Right ventricle myocardium superior (tissue), 1 donor: ENCODE results near the gene CLCN5. TPM values are rescaled to one million over a fixed set of nuclear protein-coding genes. Genes with fewer than 3 reads are reported as not detected.

ENCODE experiments used
- ATAC-seq: fragments of 200-7000 bp; cut with Tn5 transposase; one replicate; pipeline ENCODE4 v1.9.1; 2020; ENCODE audit warnings: mild to moderate bottlenecking; ENCODE audit not compliant: poor library complexity
- DNase-seq: peaks from one replicate; pipeline ENCODE4 v3.0.0-alpha.2; 2020
- intact Hi-C: fragments of 100-400 bp; cut with DNase I; formaldehyde crosslinking; loops from one replicate; pipeline ENCODE4 v1.11.2; 2022
- microRNA-seq: library from miRNA; unstranded; fragments of <30 nt; microRNA quantifications from one replicate; pipeline ENCODE4 v1.2.0, GENCODE V29; 2020
- total RNA-seq: library from RNA; stranded (reverse); fragmentation: NEBNext Ultra II Directional; extraction: Animal tissue kit (Norgen Biotek cat#: 25700); gene quantifications from one replicate; pipeline ENCODE4 v1.2.1, GENCODE V29; 2021
- donor health status: DM: no; HTN: yes; CAD: no; lungs with severe emphysema.

The CLCN5 gene
- total RNA-seq, 1 donor from 2014 or later: 1.2 TPM

DNA sequence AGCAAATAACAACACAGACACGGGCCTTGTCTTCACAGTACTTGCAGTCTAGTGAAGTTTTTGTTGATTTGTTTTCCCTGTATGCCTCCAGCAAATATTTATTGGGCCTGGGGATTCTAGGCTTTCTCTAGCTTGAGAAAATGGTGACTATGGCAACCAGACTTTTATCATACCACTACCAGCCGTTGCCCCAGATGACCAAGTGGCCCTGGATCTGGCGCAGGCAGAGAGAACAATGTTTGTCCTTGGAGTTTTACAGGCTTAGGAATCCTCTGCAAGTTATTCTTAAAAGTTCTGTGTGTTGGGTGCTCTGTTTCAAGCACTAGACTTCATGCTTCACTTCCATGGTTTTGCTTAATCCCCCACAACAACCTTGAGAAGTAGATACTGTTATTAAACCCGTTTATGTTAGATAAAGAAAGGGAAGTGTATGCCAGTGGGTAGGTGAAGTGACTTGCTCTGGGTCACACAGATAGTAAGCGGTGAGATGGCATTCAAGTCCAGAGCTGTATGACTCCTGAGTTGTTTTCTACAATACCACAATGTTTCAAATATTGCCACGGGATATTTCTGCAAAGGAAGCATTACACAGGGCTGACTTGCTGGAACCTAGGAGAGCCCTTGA lies 183.8 kb downstream of the CLCN5 start:
- DNase-seq (no peak), ATAC-seq (no peak)
- intact Hi-C loops: no loop called here

DNA sequence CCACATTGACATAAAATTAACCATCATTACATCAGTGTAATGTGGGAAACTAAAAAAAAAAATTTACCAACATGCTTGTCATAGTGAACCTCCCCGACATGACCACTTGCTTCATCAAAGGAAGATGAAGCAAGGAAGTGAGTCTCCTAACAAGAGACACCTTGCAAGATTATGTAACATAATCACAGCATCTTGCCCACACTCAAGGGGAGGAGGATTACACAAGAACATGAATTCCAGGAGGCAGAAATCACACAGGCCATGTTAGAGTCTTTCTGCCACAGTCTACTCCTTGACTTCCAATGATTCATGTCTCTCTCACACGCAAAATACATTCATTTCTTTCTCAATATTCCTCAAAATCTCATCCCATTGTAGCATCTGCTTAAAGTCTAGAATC lies 185.1 kb downstream of the CLCN5 start:
- intact Hi-C loops: no loop called here
- DNase-seq: no peak
- no peak for ATAC-seq

DNA sequence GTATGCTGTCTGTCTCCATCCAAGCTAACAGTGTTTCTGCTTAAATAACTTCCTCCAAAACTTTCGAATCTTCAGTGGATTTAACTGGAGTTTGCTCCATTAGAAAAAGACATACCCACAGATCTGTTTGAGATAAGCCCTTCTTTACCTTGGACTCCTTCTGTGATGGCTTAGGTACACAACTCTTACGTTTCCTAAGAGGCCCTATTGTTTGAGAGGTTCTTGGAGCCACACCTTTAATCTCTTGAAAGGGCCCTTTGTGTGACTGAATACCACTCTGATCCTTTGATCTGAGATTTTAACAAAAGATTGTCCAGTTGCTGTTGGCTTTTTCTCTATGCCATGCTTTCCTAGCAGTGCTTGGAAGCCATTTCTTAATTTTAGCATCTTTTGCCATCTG lies 185.9 kb downstream of the CLCN5 start:
- intact Hi-C loops: no loop called here
- ATAC-seq (no peak), DNase-seq (no peak)

DNA sequence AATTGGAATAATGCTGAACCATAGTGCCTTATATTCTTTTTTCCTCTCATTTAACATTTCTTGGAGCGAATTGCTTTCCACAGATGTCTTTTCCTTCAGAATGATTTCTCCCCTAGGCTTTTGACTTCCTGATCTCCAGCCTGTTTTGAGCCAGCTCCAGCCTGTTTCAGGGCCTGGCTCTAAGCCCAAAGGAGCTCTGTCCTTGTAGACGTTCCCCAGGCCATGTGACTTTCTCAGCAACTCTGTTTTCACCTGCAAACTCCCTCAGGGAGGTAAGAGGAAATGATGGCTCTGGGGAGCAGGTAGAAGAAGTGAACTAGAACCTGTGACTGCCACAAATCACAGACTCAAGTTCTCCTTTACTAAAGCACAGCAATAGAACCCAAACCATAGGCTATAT lies 189.3 kb downstream of the CLCN5 start:
- ATAC-seq: no peak
- intact Hi-C loops: no loop called here
- DNase-seq: no peak

DNA sequence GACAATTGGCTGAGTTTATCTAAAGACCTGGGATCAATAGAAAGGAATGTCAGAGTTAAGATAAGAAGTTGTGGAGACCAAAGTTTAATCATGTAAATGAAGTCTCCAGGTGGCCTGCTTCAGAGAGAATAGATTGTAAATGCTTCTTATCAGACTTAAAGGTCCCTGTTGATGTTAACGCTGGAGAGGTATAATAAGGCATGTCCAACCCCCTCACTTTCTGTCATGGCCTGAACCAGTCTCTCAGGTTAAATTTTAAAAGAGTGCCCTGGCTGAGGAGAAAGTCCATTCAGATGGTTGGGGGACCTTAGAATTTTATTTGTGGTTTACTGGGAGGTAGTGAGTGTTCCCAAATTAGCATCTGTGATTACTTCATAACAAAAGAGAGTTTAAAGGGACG lies 191.7 kb downstream of the CLCN5 start:
- DNase-seq: no peak
- ATAC-seq: no peak
- intact Hi-C loops: no loop called here

DNA sequence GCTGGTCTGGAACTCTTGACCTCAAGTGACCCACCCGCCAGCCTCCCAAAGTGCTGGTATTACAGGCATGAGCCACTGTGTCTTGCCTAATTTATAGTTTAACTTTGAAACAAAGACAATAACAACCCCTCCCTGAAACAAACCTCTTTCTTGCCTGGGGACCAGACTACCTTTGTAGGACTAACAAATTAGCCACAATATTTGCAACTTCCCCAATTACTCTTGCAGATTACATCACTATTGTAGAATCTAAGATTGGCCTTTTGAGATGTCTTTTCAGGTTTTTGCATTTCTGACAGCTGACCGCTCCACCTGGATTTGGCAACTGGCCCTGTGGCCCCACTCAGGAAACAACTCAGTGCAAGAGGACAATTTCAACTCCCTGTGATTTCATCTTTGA lies 193.6 kb downstream of the CLCN5 start:
- intact Hi-C loops: no loop called here
- ATAC-seq (no peak), DNase-seq (no peak)

DNA sequence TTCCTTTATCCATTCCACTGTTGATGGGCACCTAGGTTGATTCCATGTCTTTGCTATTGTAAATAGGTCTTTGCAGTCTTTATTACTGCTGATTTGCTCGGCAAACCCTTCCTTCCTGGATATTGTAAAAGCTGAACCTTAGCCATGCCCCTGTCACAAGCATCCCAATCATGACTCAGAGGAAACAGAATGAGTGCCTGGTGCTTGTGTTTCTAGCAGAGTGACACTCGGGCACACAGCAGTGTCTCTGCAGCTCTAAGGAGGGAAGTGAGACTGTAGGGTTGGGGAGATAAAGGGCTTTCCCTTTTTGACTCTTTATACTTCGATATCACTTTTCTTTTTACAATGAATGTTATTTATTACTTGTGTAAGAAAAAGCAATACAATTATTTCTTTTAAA lies 195.1 kb downstream of the CLCN5 start:
- ATAC-seq (no peak), DNase-seq (no peak)
- intact Hi-C loops: no loop called here

DNA sequence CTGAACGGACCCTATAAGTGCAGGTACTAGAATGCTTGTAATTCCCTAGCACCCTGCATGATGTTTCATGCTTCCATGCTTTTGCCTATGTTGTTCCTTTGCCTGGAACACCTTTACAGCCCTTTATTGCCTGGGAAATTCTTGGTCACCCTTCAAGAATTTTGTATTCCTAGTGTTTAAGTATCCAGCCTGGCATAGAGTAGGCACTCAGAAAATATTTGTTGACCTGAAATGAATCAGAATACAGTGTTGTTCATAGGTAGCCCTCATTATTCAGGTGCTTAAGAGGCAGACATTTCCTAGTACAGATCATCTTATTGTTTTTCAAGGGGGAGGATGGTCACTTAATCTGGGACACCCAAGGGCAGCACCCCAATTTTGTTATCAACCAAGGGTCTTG lies 203.1 kb downstream of the CLCN5 start:
- ATAC-seq (no peak), DNase-seq (no peak)
- intact Hi-C loops: no loop called here

DNA sequence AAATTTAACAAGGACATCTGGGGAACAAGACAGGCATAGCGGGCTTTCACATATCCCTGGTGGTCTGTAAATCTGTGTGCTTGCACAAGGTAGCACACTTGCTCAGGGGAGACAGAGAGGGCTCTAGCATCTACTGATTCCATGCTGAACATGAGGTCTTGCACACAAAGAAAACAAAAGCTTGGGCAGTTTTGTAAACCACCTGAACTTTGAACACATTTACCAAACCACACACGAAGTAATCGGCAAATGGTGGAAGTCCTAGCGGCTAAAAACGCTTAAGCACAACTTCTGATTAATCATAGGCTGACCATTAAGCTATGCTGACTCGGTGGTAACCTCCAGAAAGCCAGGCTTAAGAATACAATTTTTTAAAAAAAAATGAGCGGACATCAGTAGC lies 225.6 kb downstream of the CLCN5 start:
- ATAC-seq: no peak
- intact Hi-C loops: no loop called here
- no peak for DNase-seq

Small RNA genes within 50 kb of the gene (microRNA-seq; reads per million reads assigned to microRNA genes)
- gene MIR188: 58.9 reads per million, percentile 48 among the genes with 10 or more reads in this experiment
- gene MIR362: 249 reads per million, percentile 65 among the genes with 10 or more reads in this experiment
- 17.5 reads per million, percentile 34 among the genes with 10 or more reads in this experiment for gene MIR500A
- gene MIR500B: not detected
- gene MIR501: 36.6 reads per million, percentile 43 among the genes with 10 or more reads in this experiment
- gene MIR502: 32.7 reads per million, percentile 41 among the genes with 10 or more reads in this experiment
- gene MIR532: 439 reads per million, percentile 73 among the genes with 10 or more reads in this experiment
- 317 reads per million, percentile 71 among the genes with 10 or more reads in this experiment for gene MIR660

Other genes with a start within 250 kb of the CLCN5 start
- not detected for gene PAGE1, start 226.6 kb upstream of the CLCN5 start, total RNA-seq
- not detected for gene PAGE4, start 93.3 kb upstream of the CLCN5 start, total RNA-seq
- 1.9 TPM for gene USP27X, start 43.1 kb upstream of the CLCN5 start, total RNA-seq